Naive B cell (primary cell): ENCODE data around the gene GLRX5. TPM values are rescaled to one million over a fixed set of nuclear protein-coding genes. Genes with fewer than 3 reads are reported as not detected.

ENCODE experiments used
- ATAC-seq, 2 donors: fragments of 150-1000 bp; cut with Tn5 transposase; 2 replicates each; pipeline ENCODE4 v1.10.0; 2021; ENCODE audit warnings: low read depth in 2 of 2, mild to moderate bottlenecking in 2 of 2, moderate library complexity in 2 of 2
- DNase-seq: peaks from one replicate; pipeline ENCODE4 v3.0.0; 2022
- H3K27ac Mint-ChIP-seq, 6 donors: one replicate each; pipeline ENCODE4 v1.8.0; 2020 to 2022; ENCODE audit warnings: mild to moderate bottlenecking in 6 of 6, mixed read lengths in 6 of 6, moderate library complexity in 5 of 6, inconsistent platforms in 2 of 6
- H3K27me3 Mint-ChIP-seq, 3 donors: one replicate each; pipeline ENCODE4 v1.8.0; 2021 to 2022; ENCODE audit warnings: mixed read lengths in 3 of 3, mild to moderate bottlenecking in 1 of 3
- H3K36me3 Mint-ChIP-seq, 2 donors: one replicate each; pipeline ENCODE4 v1.8.0; 2020 to 2022; ENCODE audit warnings: mixed read lengths in 2 of 2, inconsistent platforms in 1 of 2, mild to moderate bottlenecking in 1 of 2
- H3K4me1 Mint-ChIP-seq, 3 donors: one replicate each; pipeline ENCODE4 v1.8.0; 2020 to 2022; ENCODE audit warnings: mixed read lengths in 3 of 3, inconsistent platforms in 1 of 3, mild to moderate bottlenecking in 1 of 3, moderate library complexity in 1 of 3
- H3K4me3 Mint-ChIP-seq, 8 donors: one replicate each; pipeline ENCODE4 v1.8.0; 2020 to 2022; ENCODE audit warnings: mild to moderate bottlenecking in 8 of 8, mixed read lengths in 8 of 8, moderate library complexity in 8 of 8, inconsistent platforms in 2 of 8
- H3K9me3 Mint-ChIP-seq, 7 donors: one replicate each; pipeline ENCODE4 v1.8.0; 2020 to 2022; ENCODE audit warnings: mixed read lengths in 7 of 7, mild to moderate bottlenecking in 5 of 7, inconsistent platforms in 2 of 7, moderate library complexity in 1 of 7
- polyA plus RNA-seq, 6 donors: library from polyadenylated mRNA; unstranded; fragments of 300-500 nt; fragmentation: Illumina TruSeq; gene quantifications; one replicate each; pipeline ENCODE4 v1.2.3, GENCODE V29; 2021; ENCODE audit warnings: low read depth in 6 of 6

Gene GLRX5
- polyA plus RNA-seq, 6 donors from 2014 or later = 51.3 to 98.1 (median 62.4) TPM

- H3K4me3 Mint-ChIP-seq = peak overlapping the region; percentile 82 to 95 (median 94)
- H3K27me3 Mint-ChIP-seq = no peaks in the 10 kb centered on the region
- no peaks in the 10 kb centered on the region for H3K36me3 Mint-ChIP-seq
- no peaks in the 10 kb centered on the region for H3K9me3 Mint-ChIP-seq
- H3K4me1 Mint-ChIP-seq = peaks cover 41 to 63% (median 53%) of the 10 kb centered on the region in 3 donors
- no peak for ATAC-seq
- DNase-seq = no peak
- H3K27ac Mint-ChIP-seq = peak overlapping the region in 3 of 6 donors; percentile 6 to 91 (median 91)
These were observed 1.3 kb downstream of the GLRX5 start for GRCh38 chr14:95536036-95536593.

GRCh38 chr14:95536671-95537070, 1.8 kb downstream of the GLRX5 start:
- Mint-ChIP-seq H3K27ac (no peak overlapping the region), H3K27me3 (no peaks in the 10 kb centered on the region), H3K36me3 (no peaks in the 10 kb centered on the region), H3K4me3 (peak overlapping the region in 5 of 8 donors; percentile 12 to 94 (median 60)), H3K9me3 (no peaks in the 10 kb centered on the region), H3K4me1 (peaks cover 41 to 63% (median 48%) of the 10 kb centered on the region in 3 donors)
- ATAC-seq (no peak), DNase-seq (no peak)

GRCh38 chr14:95537298-95538089, 2.6 kb downstream of the GLRX5 start:
- DNase-seq (no peak), ATAC-seq (no peak)
- peaks cover 35 to 55% (median 40%) of the 10 kb centered on the region in 3 donors for H3K4me1 Mint-ChIP-seq
- H3K9me3 Mint-ChIP-seq = no peaks in the 10 kb centered on the region
- H3K36me3 Mint-ChIP-seq = no peaks in the 10 kb centered on the region
- peak overlapping the region in 5 of 8 donors; percentile 3 to 94 (median 38) for H3K4me3 Mint-ChIP-seq
- H3K27ac Mint-ChIP-seq = peak overlapping the region in 2 of 6 donors; percentile 49 to 53
- H3K27me3 Mint-ChIP-seq = no peaks in the 10 kb centered on the region

GRCh38 chr14:95538801-95539509, 4.1 kb downstream of the GLRX5 start:
- Mint-ChIP-seq H3K27ac (peak overlapping the region in 1 of 6 donors; percentile 8), H3K27me3 (no peaks in the 10 kb centered on the region), H3K36me3 (no peaks in the 10 kb centered on the region), H3K4me3 (no peak overlapping the region), H3K4me1 (peaks cover 27 to 42% (median 27%) of the 10 kb centered on the region in 3 donors), H3K9me3 (no peaks in the 10 kb centered on the region)
- no peak for ATAC-seq
- DNase-seq = no peak

- Mint-ChIP-seq H3K4me1 (peaks cover 26 to 36% (median 34%) of the 10 kb centered on the region in 3 donors), H3K9me3 (no peaks in the 10 kb centered on the region), H3K36me3 (peaks cover 0 to 7% of the 10 kb centered on the region in 2 donors), H3K4me3 (peak overlapping the region in 1 of 8 donors; percentile 5), H3K27ac (peak overlapping the region in 1 of 6 donors; percentile 3), H3K27me3 (no peaks in the 10 kb centered on the region)
- ATAC-seq = no peak
- DNase-seq = no peak
These were observed 5.5 kb downstream of the GLRX5 start for GRCh38 chr14:95540236-95540855.

GRCh38 chr14:95541346-95541745, 6.5 kb downstream of the GLRX5 start:
- peak overlapping the region in 1 of 8 donors; percentile 52 for H3K4me3 Mint-ChIP-seq
- ATAC-seq = no peak

GRCh38 chr14:95541932-95542930, 7.4 kb downstream of the GLRX5 start:
- H3K27me3 Mint-ChIP-seq = no peaks in the 10 kb centered on the region
- H3K9me3 Mint-ChIP-seq = no peaks in the 10 kb centered on the region
- H3K4me3 Mint-ChIP-seq = no peak overlapping the region
- H3K36me3 Mint-ChIP-seq = peaks cover 0 to 7% of the 10 kb centered on the region in 2 donors
- DNase-seq (no peak), ATAC-seq (no peak)
- H3K27ac Mint-ChIP-seq = no peak overlapping the region
- H3K4me1 Mint-ChIP-seq = peaks cover 18 to 25% (median 19%) of the 10 kb centered on the region in 3 donors

More at GRCh38 chr14:95541346-95541745, 6.5 kb downstream of the GLRX5 start:
- Mint-ChIP-seq H3K4me1 (peaks cover 18 to 26% (median 26%) of the 10 kb centered on the region in 3 donors), H3K27me3 (no peaks in the 10 kb centered on the region), H3K36me3 (peaks cover 0 to 7% of the 10 kb centered on the region in 2 donors), H3K27ac (no peak overlapping the region), H3K9me3 (no peaks in the 10 kb centered on the region)
- no peak for DNase-seq

GRCh38 chr14:95543021-95543420, 8.2 kb downstream of the GLRX5 start:
- Mint-ChIP-seq H3K36me3 (peaks cover 0 to 7% of the 10 kb centered on the region in 2 donors), H3K27ac (no peak overlapping the region), H3K4me1 (peaks cover 13 to 20% (median 13%) of the 10 kb centered on the region in 3 donors), H3K27me3 (no peaks in the 10 kb centered on the region), H3K4me3 (no peak overlapping the region), H3K9me3 (no peaks in the 10 kb centered on the region)
- ATAC-seq (no peak), DNase-seq (no peak)

- no peak for DNase-seq
- Mint-ChIP-seq H3K27ac (peak overlapping the region in 1 of 6 donors; percentile 5), H3K9me3 (no peaks in the 10 kb centered on the region), H3K4me1 (peaks cover 2 to 17% (median 6%) of the 10 kb centered on the region in 3 donors), H3K27me3 (no peaks in the 10 kb centered on the region), H3K4me3 (no peak overlapping the region), H3K36me3 (peaks cover 0 to 13% of the 10 kb centered on the region in 2 donors)
- no peak for ATAC-seq
These were observed 9.7 kb downstream of the GLRX5 start for GRCh38 chr14:95544588-95544987.

GRCh38 chr14:95545515-95546168, 10.8 kb downstream of the GLRX5 start:
- ATAC-seq (no peak), DNase-seq (no peak)
- Mint-ChIP-seq H3K9me3 (no peaks in the 10 kb centered on the region), H3K4me1 (peaks cover 0 to 13% (median 2%) of the 10 kb centered on the region in 3 donors), H3K4me3 (no peak overlapping the region), H3K27me3 (no peaks in the 10 kb centered on the region), H3K27ac (no peak overlapping the region), H3K36me3 (peaks cover 0 to 14% of the 10 kb centered on the region in 2 donors)

- no peak overlapping the region for H3K27ac Mint-ChIP-seq
- H3K36me3 Mint-ChIP-seq = peaks cover 0 to 14% of the 10 kb centered on the region in 2 donors
- no peak overlapping the region for H3K4me3 Mint-ChIP-seq
These were observed 12.4 kb downstream of the GLRX5 start for GRCh38 chr14:95547272-95547625.

More at GRCh38 chr14:95547272-95547625, 12.4 kb downstream of the GLRX5 start:
- Mint-ChIP-seq H3K9me3 (no peaks in the 10 kb centered on the region), H3K27me3 (no peaks in the 10 kb centered on the region), H3K4me1 (peaks cover 0 to 9% (median 0%) of the 10 kb centered on the region in 3 donors)
- DNase-seq (no peak), ATAC-seq (no peak)
